LNCaP clone FGC (cell line): ENCODE data around the gene TFAM.

ENCODE experiments used
- DNase-seq: peaks from one replicate; pipeline ENCODE4 v3.0.0-alpha.2; 2011; ENCODE audit warnings: low read depth
- H3K4me3 ChIP-seq: 2 replicates; pipeline ENCODE4 v1.5.1; 2011; ENCODE audit warnings: mild to moderate bottlenecking, low read depth, low read length, control low read depth
- TF ChIP-seq, protein P1 (sequence below): IDR thresholded peaks from 2 replicates; pipeline ENCODE4 v1.5.1; 2012; ENCODE audit warnings: mild to moderate bottlenecking; ENCODE audit not compliant: control insufficient read depth, insufficient read depth; ENCODE audit errors: extremely low read depth

TFAM gene

DNA sequence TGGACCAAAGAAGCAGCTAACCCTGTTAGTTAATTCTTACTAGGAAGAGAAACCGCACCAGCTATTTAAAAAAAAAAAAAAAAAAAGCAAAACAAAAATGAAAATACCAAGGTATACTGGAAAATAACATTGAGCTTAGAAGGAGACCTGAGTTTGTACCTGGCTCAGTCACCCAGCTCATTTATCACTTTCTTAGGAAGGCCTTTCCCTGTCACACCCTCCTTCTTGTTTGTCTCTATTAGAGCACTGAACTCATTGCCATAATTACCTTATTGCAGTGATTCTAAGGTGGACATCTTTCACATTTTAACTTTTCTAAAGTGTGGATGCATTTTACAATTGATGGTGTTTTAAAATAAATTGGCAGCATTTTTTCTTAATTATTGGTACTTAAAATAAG lies 26.3 kb upstream of the TFAM start:
- TF ChIP-seq, protein P1, sequence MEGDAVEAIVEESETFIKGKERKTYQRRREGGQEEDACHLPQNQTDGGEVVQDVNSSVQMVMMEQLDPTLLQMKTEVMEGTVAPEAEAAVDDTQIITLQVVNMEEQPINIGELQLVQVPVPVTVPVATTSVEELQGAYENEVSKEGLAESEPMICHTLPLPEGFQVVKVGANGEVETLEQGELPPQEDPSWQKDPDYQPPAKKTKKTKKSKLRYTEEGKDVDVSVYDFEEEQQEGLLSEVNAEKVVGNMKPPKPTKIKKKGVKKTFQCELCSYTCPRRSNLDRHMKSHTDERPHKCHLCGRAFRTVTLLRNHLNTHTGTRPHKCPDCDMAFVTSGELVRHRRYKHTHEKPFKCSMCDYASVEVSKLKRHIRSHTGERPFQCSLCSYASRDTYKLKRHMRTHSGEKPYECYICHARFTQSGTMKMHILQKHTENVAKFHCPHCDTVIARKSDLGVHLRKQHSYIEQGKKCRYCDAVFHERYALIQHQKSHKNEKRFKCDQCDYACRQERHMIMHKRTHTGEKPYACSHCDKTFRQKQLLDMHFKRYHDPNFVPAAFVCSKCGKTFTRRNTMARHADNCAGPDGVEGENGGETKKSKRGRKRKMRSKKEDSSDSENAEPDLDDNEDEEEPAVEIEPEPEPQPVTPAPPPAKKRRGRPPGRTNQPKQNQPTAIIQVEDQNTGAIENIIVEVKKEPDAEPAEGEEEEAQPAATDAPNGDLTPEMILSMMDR: no peak
- no peak overlapping the region for H3K4me3 ChIP-seq
- DNase-seq: no peak

DNA sequence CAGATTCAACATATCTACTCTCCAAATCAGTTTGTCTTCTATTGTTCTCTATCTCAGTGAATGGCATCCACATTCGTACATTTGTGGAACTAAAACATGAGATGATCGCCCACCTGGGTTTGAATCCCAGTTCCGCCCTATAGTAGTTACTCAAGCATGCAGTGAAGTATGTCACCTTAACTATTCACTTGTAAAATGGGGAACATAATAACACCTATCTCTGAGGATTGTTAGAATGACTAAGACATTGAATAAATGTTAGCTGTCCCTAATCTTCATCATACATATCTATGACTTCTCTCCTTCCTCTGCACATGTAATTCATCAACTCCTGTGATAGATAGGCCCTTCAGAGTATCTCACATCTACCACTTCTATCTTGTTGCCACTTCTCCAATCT lies 25.7 kb upstream of the TFAM start:
- TF ChIP-seq, protein P1: no peak
- DNase-seq: no peak
- H3K4me3 ChIP-seq: no peak overlapping the region

DNA sequence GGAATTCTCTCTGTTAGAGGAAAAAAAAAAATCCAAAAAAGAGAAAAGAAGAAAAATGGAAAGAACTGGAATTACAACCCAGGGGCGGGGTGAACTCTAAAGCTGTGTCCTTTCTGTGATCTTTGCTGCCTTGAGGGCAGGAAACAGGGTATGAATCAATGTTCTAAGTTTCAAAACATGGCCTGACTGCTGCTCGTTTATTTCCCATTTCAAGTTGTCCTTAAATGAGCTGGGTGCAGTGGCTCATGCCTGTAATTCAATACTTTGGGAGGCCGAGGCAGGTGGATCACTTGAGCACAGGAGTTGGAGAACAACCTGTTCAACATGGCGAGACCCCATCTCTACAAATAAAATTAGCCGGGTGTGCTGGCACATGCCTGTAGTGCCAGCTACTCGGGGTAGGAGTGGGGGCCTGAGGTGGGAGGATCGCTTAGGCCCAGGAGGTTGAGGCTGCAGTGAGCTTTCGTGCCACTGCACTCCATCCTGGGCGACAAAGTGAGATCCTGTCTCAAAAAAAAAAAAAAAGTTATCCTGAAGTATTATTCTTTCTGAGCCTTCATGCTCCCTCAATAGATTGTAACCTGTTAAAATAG lies 24.7 kb upstream of the TFAM start:
- H3K4me3 ChIP-seq: no peak overlapping the region
- DNase-seq: no peak

DNA sequence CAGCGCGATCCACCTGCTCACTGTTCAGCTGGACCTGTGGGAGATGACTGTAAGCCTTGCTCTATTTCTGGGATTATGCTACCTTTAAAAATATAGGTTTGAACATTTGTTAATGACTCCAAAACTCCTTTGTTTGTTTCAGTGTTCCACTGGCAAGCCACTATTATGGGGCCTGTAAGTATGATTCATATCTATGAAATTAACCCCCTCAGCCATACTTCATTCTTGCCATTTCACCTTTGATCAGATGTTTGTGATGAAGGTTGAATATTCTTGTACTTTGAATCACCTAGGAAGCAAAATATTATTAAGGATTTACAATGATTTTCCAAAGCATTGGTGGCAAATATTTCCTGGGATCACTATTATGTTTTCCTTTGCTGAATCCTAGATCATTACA lies 23.9 kb upstream of the TFAM start:
- TF ChIP-seq, protein P1: no peak

More for the DNA sequence above, 24.7 kb upstream of the TFAM start:
- TF ChIP-seq, protein P1: no peak

DNA sequence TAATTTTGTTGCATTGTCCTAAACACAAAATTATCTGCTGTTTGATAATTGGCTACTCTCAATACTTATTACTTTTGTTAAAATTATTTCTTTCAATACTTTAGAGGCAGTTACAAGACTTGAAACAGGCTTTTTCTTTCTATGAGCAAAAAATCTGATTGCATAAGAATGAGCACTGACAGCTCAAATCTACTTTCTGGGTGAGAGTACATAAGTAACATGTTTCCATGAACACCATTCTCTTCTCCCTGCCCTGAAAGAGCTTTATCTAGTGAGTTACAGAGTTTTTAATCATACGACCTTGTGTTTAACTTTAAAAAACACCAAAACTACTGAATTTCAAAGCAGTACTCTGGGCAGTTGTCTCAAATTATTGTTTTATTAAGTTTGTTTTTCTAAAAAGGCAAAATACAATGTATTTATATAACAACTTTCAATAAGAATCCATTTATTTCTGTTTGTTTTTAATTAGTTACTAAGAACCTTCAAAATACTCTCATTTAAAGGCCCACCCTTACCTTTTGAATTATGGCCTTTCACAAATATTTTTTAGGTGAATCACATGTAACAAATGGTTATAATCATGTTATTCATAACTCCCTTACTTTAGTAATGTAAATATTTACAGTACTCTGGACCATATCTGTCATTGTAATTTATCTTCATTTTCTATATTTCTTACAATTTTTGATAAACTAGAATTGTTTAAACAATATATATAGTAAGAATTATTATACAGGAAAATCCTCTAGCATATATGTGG lies 23.0 kb upstream of the TFAM start:
- DNase-seq: no peak
- TF ChIP-seq, protein P1: no peak
- no peak overlapping the region for H3K4me3 ChIP-seq

More for the DNA sequence above, 23.9 kb upstream of the TFAM start:
- no peak for DNase-seq
- H3K4me3 ChIP-seq: no peak overlapping the region

DNA sequence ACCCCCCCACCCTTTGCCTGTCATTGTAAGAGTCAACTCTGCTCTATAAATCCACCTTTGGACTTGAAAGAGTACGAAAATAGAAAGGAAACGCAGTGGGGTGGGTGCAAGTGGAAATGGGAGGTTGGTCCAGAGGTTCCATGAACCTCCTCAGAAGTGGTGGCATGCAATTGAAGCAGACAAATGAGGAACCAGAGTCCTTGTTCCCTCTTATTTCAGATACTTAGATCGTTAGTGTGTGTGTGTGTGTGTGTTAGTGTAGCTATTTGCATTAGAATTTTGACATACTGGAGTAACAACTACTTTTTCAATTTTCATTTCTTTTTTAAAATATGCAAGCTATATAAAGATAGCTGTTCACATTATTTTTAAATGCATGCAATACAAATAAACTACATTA lies 18.1 kb upstream of the TFAM start:
- no peak for DNase-seq
- no peak overlapping the region for H3K4me3 ChIP-seq
- TF ChIP-seq, protein P1: no peak
